Hepatocyte (in vitro differentiated cells): ENCODE measurements around the gene ABHD15. TPM values are rescaled to one million over a fixed set of nuclear protein-coding genes. Genes with fewer than 3 reads are reported as not detected.
A peak's percentile ranks its signal among the peaks of the same experiment; 100 is the strongest.

ENCODE experiments used
- DNase-seq: peaks from one replicate; pipeline ENCODE4 v3.0.0-alpha.2; 2016; ENCODE audit warnings: low spot score
- H2AFZ ChIP-seq: fragments of 200-600 bp; sonication (generic); 2 replicates; pipeline ENCODE4 v1.6.0; 2016; ENCODE audit warnings: antibody characterized with exemption, mild to moderate bottlenecking
- H3K27ac ChIP-seq: fragments of 200-600 bp; sonication (generic); 2 replicates; pipeline ENCODE4 v1.5.1; 2016; ENCODE audit warnings: mild to moderate bottlenecking
- H3K27me3 ChIP-seq: fragments of 200-600 bp; sonication (generic); 2 replicates; pipeline ENCODE4 v1.6.1; 2016
- H3K36me3 ChIP-seq: fragments of 200-600 bp; sonication (generic); replicated peaks from 2 replicates; pipeline ENCODE4 v1.5.1; 2016; ENCODE audit warnings: low read depth; ENCODE audit not compliant: insufficient read depth
- H3K4me1 ChIP-seq: fragments of 200-600 bp; sonication (generic); 2 replicates; pipeline ENCODE4 v1.5.1; 2016; ENCODE audit warnings: mild to moderate bottlenecking, moderate library complexity; ENCODE audit not compliant: insufficient read depth
- H3K4me2 ChIP-seq: fragments of 200-600 bp; sonication (generic); 2 replicates; pipeline ENCODE4 v1.6.0; 2016
- H3K4me3 ChIP-seq: fragments of 200-600 bp; sonication (generic); 2 replicates; pipeline ENCODE4 v1.5.1; 2016; ENCODE audit warnings: mild to moderate bottlenecking
- H3K79me2 ChIP-seq: fragments of 200-600 bp; sonication (generic); 2 replicates; pipeline ENCODE4 v1.6.0; 2017; ENCODE audit warnings: mild to moderate bottlenecking
- H3K9me2 ChIP-seq: fragments of 200-600 bp; sonication (generic); replicated peaks from 2 replicates; pipeline ENCODE4 v1.6.0; 2017; ENCODE audit warnings: mild to moderate bottlenecking; ENCODE audit not compliant: insufficient read depth
- H3K9me3 ChIP-seq: fragments of 200-600 bp; sonication (generic); 2 replicates; pipeline ENCODE4 v1.5.1; 2016; ENCODE audit warnings: low read depth, mild to moderate bottlenecking
- H4K20me1 ChIP-seq: fragments of 200-600 bp; sonication (generic); 2 replicates; pipeline ENCODE4 v1.6.0; 2016; ENCODE audit warnings: mild to moderate bottlenecking; ENCODE audit not compliant: insufficient read depth, poor library complexity, severe bottlenecking
- EZH2 ChIP-seq: fragments of 200-600 bp; sonication (generic); IDR thresholded peaks from 2 replicates; pipeline ENCODE4 v1.6.1; 2016; ENCODE audit warnings: antibody characterized with exemption, mild to moderate bottlenecking, borderline replicate concordance
- EZH2phosphoT487 ChIP-seq: fragments of 200-600 bp; sonication (generic); IDR thresholded peaks from one replicate; pipeline ENCODE4 v1.6.1; 2018; ENCODE audit warnings: antibody characterized with exemption, mild to moderate bottlenecking, low read depth, moderate library complexity; ENCODE audit not compliant: unreplicated experiment, severe bottlenecking
- WGBS: methylation state at CpG from one replicate; pipeline ENCODE4 v1.1.6; 2016; ENCODE audit warnings: low lambda C conversion rate; ENCODE audit errors: missing lambda C conversion rate; 5-methylcytosine and 5-hydroxymethylcytosine counted together
- polyA plus RNA-seq: library from polyadenylated mRNA; unstranded; fragments of >200 nt; fragmentation: Nextera tagmentation; extraction: Ambion mirVana; gene quantifications from 2 replicates; pipeline ENCODE4 v1.2.1, GENCODE V29; 2016
- total RNA-seq: library from RNA; depleted of rRNA; stranded (reverse); fragments of >200 nt; gene quantifications from 2 replicates; pipeline ENCODE4 v1.2.3, GENCODE V29; 2014
- TF ChIP-seq, protein P1 (sequence below): fragments of 200-600 bp; sonication (generic); IDR thresholded peaks from 2 replicates; pipeline ENCODE4 v1.5.1; 2016; ENCODE audit warnings: antibody characterized with exemption, mild to moderate bottlenecking; ENCODE audit not compliant: poor library complexity

The ABHD15 gene
- total and polyA plus RNA-seq, 2 experiments from 2014 or later, result 11.0 to 19.2 TPM

DNA sequence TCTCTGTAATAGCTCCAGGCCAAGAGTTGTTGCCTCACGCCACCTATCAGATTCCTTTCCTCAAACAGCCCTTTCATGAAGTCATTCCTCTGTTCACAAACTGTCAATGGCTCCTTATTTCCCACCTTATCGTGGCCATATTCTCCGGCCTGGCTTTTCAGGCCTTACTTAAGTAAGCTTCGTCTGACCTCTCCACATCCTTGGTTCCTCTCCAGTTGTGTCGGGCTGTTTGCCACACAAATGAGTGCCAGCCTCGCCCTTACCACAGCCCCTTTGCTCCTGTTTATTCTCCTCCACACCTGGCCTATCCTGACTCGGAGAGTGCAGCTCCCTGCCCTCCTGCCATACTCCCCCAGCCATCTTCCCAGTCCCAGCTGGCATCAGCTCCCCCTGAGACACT is 3.7 kb upstream of the ABHD15 start:
- H3K4me3 ChIP-seq, result no peak overlapping the region
- no peaks in the 10 kb centered on the region for H3K9me2 ChIP-seq
- no peak overlapping the region for H3K27ac ChIP-seq
- H3K4me2 ChIP-seq, result no peak overlapping the region
- H3K4me1 ChIP-seq, result peaks cover 39% of the 10 kb centered on the region
- no peaks in the 10 kb centered on the region for H4K20me1 ChIP-seq
- peaks cover 25% of the 10 kb centered on the region for H3K79me2 ChIP-seq
- H3K27me3 ChIP-seq, result no peaks in the 10 kb centered on the region
- H2AFZ ChIP-seq, result no peak overlapping the region
- WGBS, result 93% methylated on average over 7 of the region's 7 CpGs
- H3K9me3 ChIP-seq, result no peaks in the 10 kb centered on the region
- DNase-seq, result no peak
- no peaks in the 10 kb centered on the region for H3K36me3 ChIP-seq
- TF ChIP-seq EZH2, result no peak
- no peak for TF ChIP-seq EZH2phosphoT487
- TF ChIP-seq, protein P1, sequence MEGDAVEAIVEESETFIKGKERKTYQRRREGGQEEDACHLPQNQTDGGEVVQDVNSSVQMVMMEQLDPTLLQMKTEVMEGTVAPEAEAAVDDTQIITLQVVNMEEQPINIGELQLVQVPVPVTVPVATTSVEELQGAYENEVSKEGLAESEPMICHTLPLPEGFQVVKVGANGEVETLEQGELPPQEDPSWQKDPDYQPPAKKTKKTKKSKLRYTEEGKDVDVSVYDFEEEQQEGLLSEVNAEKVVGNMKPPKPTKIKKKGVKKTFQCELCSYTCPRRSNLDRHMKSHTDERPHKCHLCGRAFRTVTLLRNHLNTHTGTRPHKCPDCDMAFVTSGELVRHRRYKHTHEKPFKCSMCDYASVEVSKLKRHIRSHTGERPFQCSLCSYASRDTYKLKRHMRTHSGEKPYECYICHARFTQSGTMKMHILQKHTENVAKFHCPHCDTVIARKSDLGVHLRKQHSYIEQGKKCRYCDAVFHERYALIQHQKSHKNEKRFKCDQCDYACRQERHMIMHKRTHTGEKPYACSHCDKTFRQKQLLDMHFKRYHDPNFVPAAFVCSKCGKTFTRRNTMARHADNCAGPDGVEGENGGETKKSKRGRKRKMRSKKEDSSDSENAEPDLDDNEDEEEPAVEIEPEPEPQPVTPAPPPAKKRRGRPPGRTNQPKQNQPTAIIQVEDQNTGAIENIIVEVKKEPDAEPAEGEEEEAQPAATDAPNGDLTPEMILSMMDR, result no peak

DNA sequence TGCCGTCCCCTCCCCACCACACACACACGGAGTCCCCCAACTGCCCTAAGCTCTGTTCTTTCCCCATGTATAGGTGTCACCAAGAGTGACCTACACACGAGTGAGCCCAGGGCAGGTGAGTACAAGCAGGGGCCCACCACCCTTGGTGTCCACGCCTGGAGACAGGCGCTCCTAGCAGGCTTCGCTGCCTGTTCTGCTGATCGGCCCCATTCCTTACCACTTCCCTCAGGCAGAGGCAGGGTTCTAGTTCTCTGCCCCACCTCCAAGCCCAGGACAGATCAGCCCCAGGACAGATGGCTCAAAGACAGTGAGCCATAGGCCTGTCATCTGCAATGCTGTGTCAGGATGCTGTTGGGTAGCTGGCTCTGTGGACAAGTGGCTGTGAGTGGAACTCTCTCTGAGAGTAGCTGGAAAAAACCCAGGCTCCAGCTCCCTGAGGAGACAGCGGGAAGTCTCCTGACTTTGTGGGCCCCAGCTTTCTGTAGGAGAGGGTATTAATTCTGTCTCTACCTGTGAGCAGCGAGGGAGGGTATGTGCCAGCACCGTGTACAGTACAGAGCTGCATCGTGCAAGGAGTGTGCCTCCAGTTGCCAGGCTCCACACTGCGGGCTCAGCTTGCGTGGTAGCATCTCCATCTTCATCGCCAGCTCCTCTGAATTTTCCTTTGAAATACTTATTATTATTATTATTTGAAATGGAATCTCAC is 2.6 kb upstream of the ABHD15 start:
- DNase-seq, result no peak
- H3K27me3 ChIP-seq, result no peaks in the 10 kb centered on the region
- TF ChIP-seq, protein P1, result no peak
- no peak for TF ChIP-seq EZH2
- no peak for TF ChIP-seq EZH2phosphoT487
- no peaks in the 10 kb centered on the region for H3K36me3 ChIP-seq
- no peaks in the 10 kb centered on the region for H3K9me2 ChIP-seq
- peak overlapping the region; percentile 95 for H3K4me2 ChIP-seq
- peaks cover 42% of the 10 kb centered on the region for H3K4me1 ChIP-seq
- no peaks in the 10 kb centered on the region for H4K20me1 ChIP-seq
- H3K9me3 ChIP-seq, result no peaks in the 10 kb centered on the region
- H3K27ac ChIP-seq, result peak overlapping the region; percentile 95
- H2AFZ ChIP-seq, result peak overlapping the region; percentile 89
- peaks cover 30% of the 10 kb centered on the region for H3K79me2 ChIP-seq
- WGBS, result 65% methylated on average over 14 of the region's 14 CpGs
- peak overlapping the region; percentile 90 for H3K4me3 ChIP-seq

DNA sequence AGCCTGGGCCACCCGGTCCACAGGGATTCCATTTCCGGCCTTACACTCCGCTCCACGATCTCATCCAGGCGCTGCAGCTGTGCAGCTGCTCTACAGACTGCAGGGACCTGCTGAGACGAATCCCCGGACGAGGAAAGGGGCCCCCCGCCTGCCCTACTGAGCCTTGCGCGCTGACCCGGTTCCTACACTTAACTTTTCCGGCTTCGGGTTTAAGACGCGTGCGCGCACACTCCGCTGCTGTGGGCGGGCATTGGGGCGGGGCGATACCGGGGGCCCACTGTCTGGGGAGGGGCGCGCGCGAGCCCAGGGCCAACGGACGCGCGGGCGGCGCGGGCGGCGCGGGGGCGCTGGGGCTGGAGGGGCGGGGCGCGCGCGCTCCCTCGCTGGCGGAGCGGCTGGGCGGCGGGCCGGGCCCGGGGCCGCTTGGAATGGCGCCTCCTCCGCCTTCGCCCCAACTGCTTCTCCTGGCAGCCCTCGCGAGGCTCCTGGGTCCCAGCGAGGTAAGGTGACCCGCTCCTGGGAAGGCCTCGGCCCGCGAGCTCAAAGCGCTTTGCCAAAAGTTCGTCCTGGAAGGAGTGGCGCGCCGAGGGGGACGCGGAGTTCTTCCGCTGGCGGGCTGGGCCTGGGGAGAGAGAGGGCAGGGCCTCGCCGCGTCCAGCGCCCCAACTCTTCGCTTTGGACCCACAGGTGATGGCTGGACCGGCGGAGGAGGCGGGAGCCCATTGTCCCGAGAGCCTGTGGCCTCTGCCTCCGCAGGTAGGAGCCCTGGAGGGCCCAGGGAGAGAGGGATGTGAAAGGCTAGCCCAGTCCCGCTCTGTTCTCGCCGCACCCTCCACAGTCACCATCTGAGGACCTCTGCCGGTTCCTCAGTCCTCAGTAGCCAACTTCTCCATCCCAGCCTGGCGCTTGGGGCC is 1.8 kb upstream of the ABHD15 start, which contains the start of gene TP53I13:
TP53I13 (plus strand) TSS at position 371 of the 914 bp plus-strand sequence; CDS start at position 429, 58 bp downstream.
- Histone ChIP-seq H2AFZ (peak within 1 kb of the TSS; percentile 89), H3K4me3 (peak within 1 kb of the TSS; percentile 90), H3K27ac (peak within 1 kb of the TSS; percentile 95), H3K27me3 (no peaks in the 10 kb centered on the region), H4K20me1 (no peaks in the 10 kb centered on the region), H3K9me2 (no peaks in the 10 kb centered on the region), H3K4me2 (peak within 1 kb of the TSS; percentile 95), H3K4me1 (peaks cover 38% of the 10 kb centered on the region), H3K9me3 (no peaks in the 10 kb centered on the region), H3K79me2 (peaks cover 32% of the 10 kb centered on the region), H3K36me3 (no peaks in the 10 kb centered on the region)
- 1% methylated on average over 49 of the region's 85 CpGs for WGBS
- DNase-seq, result peak; percentile 94
- TF ChIP-seq EZH2 (no peak), EZH2phosphoT487 (no peak)
- TF ChIP-seq, protein P1, result peak; percentile 1
